Hepatocyte (in vitro differentiated cells): ENCODE data around the gene TSPAN33. TPM values are rescaled to one million over a fixed set of nuclear protein-coding genes. Genes with fewer than 3 reads are reported as not detected.

ENCODE experiments used
- DNase-seq: peaks from one replicate; pipeline ENCODE4 v3.0.0-alpha.2; 2016; ENCODE audit warnings: low spot score
- H2AFZ ChIP-seq: fragments of 200-600 bp; sonication (generic); 2 replicates; pipeline ENCODE4 v1.6.0; 2016; ENCODE audit warnings: antibody characterized with exemption, mild to moderate bottlenecking
- H3K27ac ChIP-seq: fragments of 200-600 bp; sonication (generic); 2 replicates; pipeline ENCODE4 v1.5.1; 2016; ENCODE audit warnings: mild to moderate bottlenecking
- H3K27me3 ChIP-seq: fragments of 200-600 bp; sonication (generic); 2 replicates; pipeline ENCODE4 v1.6.1; 2016
- H3K36me3 ChIP-seq: fragments of 200-600 bp; sonication (generic); replicated peaks from 2 replicates; pipeline ENCODE4 v1.5.1; 2016; ENCODE audit warnings: low read depth; ENCODE audit not compliant: insufficient read depth
- H3K4me1 ChIP-seq: fragments of 200-600 bp; sonication (generic); 2 replicates; pipeline ENCODE4 v1.5.1; 2016; ENCODE audit warnings: mild to moderate bottlenecking, moderate library complexity; ENCODE audit not compliant: insufficient read depth
- H3K4me2 ChIP-seq: fragments of 200-600 bp; sonication (generic); 2 replicates; pipeline ENCODE4 v1.6.0; 2016
- H3K4me3 ChIP-seq: fragments of 200-600 bp; sonication (generic); 2 replicates; pipeline ENCODE4 v1.5.1; 2016; ENCODE audit warnings: mild to moderate bottlenecking
- H3K79me2 ChIP-seq: fragments of 200-600 bp; sonication (generic); 2 replicates; pipeline ENCODE4 v1.6.0; 2017; ENCODE audit warnings: mild to moderate bottlenecking
- H3K9me2 ChIP-seq: fragments of 200-600 bp; sonication (generic); replicated peaks from 2 replicates; pipeline ENCODE4 v1.6.0; 2017; ENCODE audit warnings: mild to moderate bottlenecking; ENCODE audit not compliant: insufficient read depth
- H3K9me3 ChIP-seq: fragments of 200-600 bp; sonication (generic); 2 replicates; pipeline ENCODE4 v1.5.1; 2016; ENCODE audit warnings: low read depth, mild to moderate bottlenecking
- H4K20me1 ChIP-seq: fragments of 200-600 bp; sonication (generic); 2 replicates; pipeline ENCODE4 v1.6.0; 2016; ENCODE audit warnings: mild to moderate bottlenecking; ENCODE audit not compliant: insufficient read depth, poor library complexity, severe bottlenecking
- EZH2 ChIP-seq: fragments of 200-600 bp; sonication (generic); IDR thresholded peaks from 2 replicates; pipeline ENCODE4 v1.6.1; 2016; ENCODE audit warnings: antibody characterized with exemption, mild to moderate bottlenecking, borderline replicate concordance
- EZH2phosphoT487 ChIP-seq: fragments of 200-600 bp; sonication (generic); IDR thresholded peaks from one replicate; pipeline ENCODE4 v1.6.1; 2018; ENCODE audit warnings: antibody characterized with exemption, mild to moderate bottlenecking, low read depth, moderate library complexity; ENCODE audit not compliant: unreplicated experiment, severe bottlenecking
- WGBS: methylation state at CpG from one replicate; pipeline ENCODE4 v1.1.6; 2016; ENCODE audit warnings: low lambda C conversion rate; ENCODE audit errors: missing lambda C conversion rate; 5-methylcytosine and 5-hydroxymethylcytosine counted together
- polyA plus RNA-seq: library from polyadenylated mRNA; unstranded; fragments of >200 nt; fragmentation: Nextera tagmentation; extraction: Ambion mirVana; gene quantifications from 2 replicates; pipeline ENCODE4 v1.2.1, GENCODE V29; 2016
- total RNA-seq: library from RNA; depleted of rRNA; stranded (reverse); fragments of >200 nt; gene quantifications from 2 replicates; pipeline ENCODE4 v1.2.3, GENCODE V29; 2014
- TF ChIP-seq, protein P1 (sequence below): fragments of 200-600 bp; sonication (generic); IDR thresholded peaks from 2 replicates; pipeline ENCODE4 v1.5.1; 2016; ENCODE audit warnings: antibody characterized with exemption, mild to moderate bottlenecking; ENCODE audit not compliant: poor library complexity

TSPAN33 gene
- total and polyA plus RNA-seq, 2 experiments from 2014 or later = 7.8 to 9.6 TPM

DNA sequence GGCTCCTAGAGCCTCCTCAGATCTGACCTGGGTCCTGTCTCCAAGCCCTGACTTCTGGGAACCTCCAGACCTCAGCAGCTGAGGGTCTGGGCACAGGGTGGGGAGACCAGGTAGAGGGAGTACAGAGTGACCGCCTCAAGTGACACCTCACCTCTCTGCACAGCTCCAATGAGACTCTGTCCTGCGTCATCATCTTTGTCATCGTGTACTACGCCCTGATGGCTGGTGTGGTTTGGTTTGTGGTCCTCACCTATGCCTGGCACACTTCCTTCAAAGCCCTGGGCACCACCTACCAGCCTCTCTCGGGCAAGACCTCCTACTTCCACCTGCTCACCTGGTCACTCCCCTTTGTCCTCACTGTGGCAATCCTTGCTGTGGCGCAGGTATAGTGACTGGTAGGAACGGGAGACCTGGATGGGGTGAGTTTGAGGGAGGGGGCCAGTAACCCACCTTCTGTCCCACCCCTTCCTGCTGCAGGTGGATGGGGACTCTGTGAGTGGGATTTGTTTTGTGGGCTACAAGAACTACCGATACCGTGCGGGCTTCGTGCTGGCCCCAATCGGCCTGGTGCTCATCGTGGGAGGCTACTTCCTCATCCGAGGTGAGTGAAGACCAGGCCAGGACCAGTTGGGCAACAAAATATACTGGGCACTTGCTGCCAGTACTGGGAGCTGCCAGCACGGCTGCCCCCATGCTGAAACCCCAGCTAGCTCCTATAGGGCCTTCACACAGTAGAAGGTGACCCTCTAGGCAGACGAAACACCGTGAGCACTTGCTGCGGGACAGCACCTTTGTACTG lies 61.7 kb downstream of the TSPAN33 start:
- Histone ChIP-seq H3K9me2 (no peaks in the 10 kb centered on the region), H3K9me3 (no peaks in the 10 kb centered on the region), H4K20me1 (peaks cover 11% of the 10 kb centered on the region), H3K27me3 (no peaks in the 10 kb centered on the region), H3K4me1 (no peaks in the 10 kb centered on the region), H3K79me2 (peaks cover 24% of the 10 kb centered on the region), H3K27ac (no peak overlapping the region), H2AFZ (no peak overlapping the region), H3K36me3 (no peaks in the 10 kb centered on the region), H3K4me3 (no peak overlapping the region), H3K4me2 (no peak overlapping the region)
- DNase-seq = no peak
- WGBS = 96% methylated on average over 18 of the region's 18 CpGs
- no peak for TF ChIP-seq EZH2phosphoT487
- no peak for TF ChIP-seq EZH2
- TF ChIP-seq, protein P1, sequence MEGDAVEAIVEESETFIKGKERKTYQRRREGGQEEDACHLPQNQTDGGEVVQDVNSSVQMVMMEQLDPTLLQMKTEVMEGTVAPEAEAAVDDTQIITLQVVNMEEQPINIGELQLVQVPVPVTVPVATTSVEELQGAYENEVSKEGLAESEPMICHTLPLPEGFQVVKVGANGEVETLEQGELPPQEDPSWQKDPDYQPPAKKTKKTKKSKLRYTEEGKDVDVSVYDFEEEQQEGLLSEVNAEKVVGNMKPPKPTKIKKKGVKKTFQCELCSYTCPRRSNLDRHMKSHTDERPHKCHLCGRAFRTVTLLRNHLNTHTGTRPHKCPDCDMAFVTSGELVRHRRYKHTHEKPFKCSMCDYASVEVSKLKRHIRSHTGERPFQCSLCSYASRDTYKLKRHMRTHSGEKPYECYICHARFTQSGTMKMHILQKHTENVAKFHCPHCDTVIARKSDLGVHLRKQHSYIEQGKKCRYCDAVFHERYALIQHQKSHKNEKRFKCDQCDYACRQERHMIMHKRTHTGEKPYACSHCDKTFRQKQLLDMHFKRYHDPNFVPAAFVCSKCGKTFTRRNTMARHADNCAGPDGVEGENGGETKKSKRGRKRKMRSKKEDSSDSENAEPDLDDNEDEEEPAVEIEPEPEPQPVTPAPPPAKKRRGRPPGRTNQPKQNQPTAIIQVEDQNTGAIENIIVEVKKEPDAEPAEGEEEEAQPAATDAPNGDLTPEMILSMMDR = no peak

DNA sequence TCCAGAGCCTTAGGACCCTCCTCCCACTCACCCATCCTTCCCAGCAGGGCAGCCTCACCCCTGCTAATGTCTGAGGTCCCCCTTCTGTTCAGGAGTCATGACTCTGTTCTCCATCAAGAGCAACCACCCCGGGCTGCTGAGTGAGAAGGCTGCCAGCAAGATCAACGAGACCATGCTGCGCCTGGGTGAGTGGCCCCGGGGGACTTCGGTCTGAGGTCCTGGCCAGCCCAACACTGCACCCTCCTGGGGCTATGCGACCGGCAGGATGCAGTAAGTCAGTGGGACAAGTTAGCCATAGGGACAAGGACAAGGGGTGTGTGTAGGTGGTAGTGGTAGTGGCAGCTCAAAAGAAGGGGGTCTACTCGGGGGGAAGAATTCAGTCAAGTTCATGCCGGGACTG lies 64.2 kb downstream of the TSPAN33 start:
- 83% methylated on average over 9 of the region's 9 CpGs for WGBS
- Histone ChIP-seq H3K4me2 (no peak overlapping the region), H3K36me3 (no peaks in the 10 kb centered on the region)

DNA sequence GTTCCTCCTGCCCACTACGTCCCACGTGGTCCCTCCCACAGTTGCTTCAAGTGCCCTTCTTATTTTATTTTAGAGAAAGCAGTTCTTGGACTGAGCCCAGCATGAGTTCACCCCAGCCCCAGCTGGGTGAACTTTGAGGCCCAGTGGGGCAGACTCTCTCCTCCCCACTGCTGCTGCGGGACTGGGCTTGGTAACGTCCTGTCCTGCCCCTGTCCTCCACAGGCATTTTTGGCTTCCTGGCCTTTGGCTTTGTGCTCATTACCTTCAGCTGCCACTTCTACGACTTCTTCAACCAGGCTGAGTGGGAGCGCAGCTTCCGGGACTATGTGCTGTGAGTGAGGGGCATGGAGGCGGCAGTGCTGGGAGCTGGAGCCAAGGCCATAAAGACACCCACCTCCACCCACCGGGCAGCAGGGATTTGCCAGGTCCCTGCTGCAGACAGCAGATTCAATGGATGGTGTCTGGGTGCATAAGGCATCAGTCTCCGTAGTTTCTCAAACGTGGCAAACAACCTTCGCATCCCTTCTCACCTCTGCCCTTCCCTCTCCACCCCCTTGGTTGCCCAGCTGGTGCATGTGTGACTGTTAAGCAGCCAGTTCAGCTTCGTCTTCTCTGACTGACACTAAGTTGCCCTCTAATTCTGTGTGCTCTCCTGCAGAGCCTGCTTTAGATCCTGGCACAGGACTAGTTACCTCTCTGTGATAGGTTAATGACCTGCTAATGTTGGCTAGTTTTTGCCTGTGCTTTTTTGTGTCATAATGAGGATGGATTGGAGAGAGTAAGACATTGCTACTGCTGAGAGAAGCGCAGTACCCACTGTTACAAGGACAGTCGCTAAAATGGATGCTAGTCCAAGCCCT lies 64.8 kb downstream of the TSPAN33 start:
- Histone ChIP-seq H3K9me2 (no peaks in the 10 kb centered on the region), H3K4me2 (no peak overlapping the region), H4K20me1 (no peaks in the 10 kb centered on the region), H3K27me3 (no peaks in the 10 kb centered on the region), H3K4me1 (no peaks in the 10 kb centered on the region), H3K4me3 (no peak overlapping the region), H3K27ac (no peak overlapping the region), H3K79me2 (no peaks in the 10 kb centered on the region), H3K36me3 (no peaks in the 10 kb centered on the region), H2AFZ (no peak overlapping the region), H3K9me3 (no peaks in the 10 kb centered on the region)
- TF ChIP-seq, protein P1 = no peak
- TF ChIP-seq EZH2phosphoT487 (no peak), EZH2 (no peak)
- WGBS = 91% methylated on average over 15 of the region's 15 CpGs
- DNase-seq = no peak

More for the DNA sequence above, 64.2 kb downstream of the TSPAN33 start:
- no peaks in the 10 kb centered on the region for H4K20me1 ChIP-seq
- H3K27ac ChIP-seq = no peak overlapping the region
- TF ChIP-seq, protein P1 = no peak
- TF ChIP-seq EZH2phosphoT487 (no peak), EZH2 (no peak)
- H3K27me3 ChIP-seq = no peaks in the 10 kb centered on the region
- no peak overlapping the region for H2AFZ ChIP-seq
- DNase-seq = no peak
- H3K9me3 ChIP-seq = no peaks in the 10 kb centered on the region
- H3K4me3 ChIP-seq = no peak overlapping the region
- no peaks in the 10 kb centered on the region for H3K4me1 ChIP-seq
- H3K79me2 ChIP-seq = peaks cover 4% of the 10 kb centered on the region
- H3K9me2 ChIP-seq = no peaks in the 10 kb centered on the region
